ENCODE measurements around the gene NUTM2B.
"Not testable (repeated sequence)": the region's sequence is repeated elsewhere in the genome, so short reads cannot be mapped to it uniquely, and the experiment has no call there.

GRCh38 chr10:79700381-79700944 is 2.6 kb upstream of the NUTM2B start:
- TF ChIP-seq POLR2A, POLR2AphosphoS5 (IDR thresholded peaks at IDR 0.05; ENCODE audit: low read depth, low read length): not testable (repeated sequence)
